OCI-LY3 (cell line): ENCODE data around the gene MYO15B.

Source experiments
- H2AFZ ChIP-seq: fragments of 200-600, 300-600 bp; shearing (Covaris generic); 2 replicates; pipeline ENCODE4 v1.6.0; 2014; ENCODE audit warnings: antibody characterized with exemption, low read depth, low read length
- H3K27ac ChIP-seq: fragments of 200-600, 300-600 bp; sonication (generic); 2 replicates; pipeline ENCODE4 v1.5.1; 2014; ENCODE audit warnings: mild to moderate bottlenecking, low read length, moderate library complexity, mixed read lengths
- H3K27me3 ChIP-seq: fragments of 200-600, 300-600 bp; sonication (generic); 2 replicates; pipeline ENCODE4 v1.6.1; 2014; ENCODE audit warnings: low read depth, low read length, mixed read lengths
- H3K36me3 ChIP-seq: fragments of 200-600, 300-600 bp; sonication (generic); replicated peaks from 2 replicates; pipeline ENCODE3; 2014; ENCODE audit warnings: low read depth, low read length, mixed read lengths
- H3K4me1 ChIP-seq: fragments of 300-600, 200-600 bp; sonication (generic); 2 replicates; pipeline ENCODE4 v1.6.1; 2014; ENCODE audit warnings: low read length, mixed read lengths
- H3K4me2 ChIP-seq: fragments of 200-600, 300-600 bp; sonication (generic); 2 replicates; pipeline ENCODE4 v1.6.1; 2014; ENCODE audit warnings: low read length, mixed read lengths
- H3K4me3 ChIP-seq: fragments of 300-600, 200-600 bp; sonication (generic); 2 replicates; pipeline ENCODE4 v1.5.1; 2014; ENCODE audit warnings: antibody characterized with exemption, mild to moderate bottlenecking, low read length, moderate library complexity
- H3K79me2 ChIP-seq: fragments of 300-600, 200-600 bp; shearing (Covaris generic); 2 replicates; pipeline ENCODE4 v1.6.1; 2014; ENCODE audit warnings: mild to moderate bottlenecking, low read length, mixed read lengths
- H3K9ac ChIP-seq: fragments of 300-600, 200-600 bp; shearing (Covaris generic); 2 replicates; pipeline ENCODE4 v1.6.0; 2014; ENCODE audit warnings: mild to moderate bottlenecking, low read length, moderate library complexity
- H3K9me3 ChIP-seq: fragments of 200-600, 300-600 bp; shearing (Covaris generic); 2 replicates; pipeline ENCODE4 v1.6.1; 2014; ENCODE audit warnings: low read length, mixed read lengths; ENCODE audit not compliant: insufficient read depth
- H4K20me1 ChIP-seq: fragments of 200-600, 300-600 bp; sonication (generic); 2 replicates; pipeline ENCODE4 v1.6.1; 2016; ENCODE audit warnings: low read length, mixed read lengths; ENCODE audit not compliant: insufficient read depth
- EZH2phosphoT487 ChIP-seq: fragments of 200-600 bp; shearing (Covaris generic); IDR thresholded peaks from 2 replicates; pipeline ENCODE4 v1.6.1; 2018; ENCODE audit warnings: antibody characterized with exemption, mixed run types, low read depth
- TF ChIP-seq, protein P1 (sequence below): fragments of 200-600, 300-600 bp; sonication (generic); IDR thresholded peaks from 2 replicates; pipeline ENCODE4 v1.5.1; 2014; ENCODE audit warnings: antibody characterized with exemption, low read length, low read depth

The MYO15B gene

DNA sequence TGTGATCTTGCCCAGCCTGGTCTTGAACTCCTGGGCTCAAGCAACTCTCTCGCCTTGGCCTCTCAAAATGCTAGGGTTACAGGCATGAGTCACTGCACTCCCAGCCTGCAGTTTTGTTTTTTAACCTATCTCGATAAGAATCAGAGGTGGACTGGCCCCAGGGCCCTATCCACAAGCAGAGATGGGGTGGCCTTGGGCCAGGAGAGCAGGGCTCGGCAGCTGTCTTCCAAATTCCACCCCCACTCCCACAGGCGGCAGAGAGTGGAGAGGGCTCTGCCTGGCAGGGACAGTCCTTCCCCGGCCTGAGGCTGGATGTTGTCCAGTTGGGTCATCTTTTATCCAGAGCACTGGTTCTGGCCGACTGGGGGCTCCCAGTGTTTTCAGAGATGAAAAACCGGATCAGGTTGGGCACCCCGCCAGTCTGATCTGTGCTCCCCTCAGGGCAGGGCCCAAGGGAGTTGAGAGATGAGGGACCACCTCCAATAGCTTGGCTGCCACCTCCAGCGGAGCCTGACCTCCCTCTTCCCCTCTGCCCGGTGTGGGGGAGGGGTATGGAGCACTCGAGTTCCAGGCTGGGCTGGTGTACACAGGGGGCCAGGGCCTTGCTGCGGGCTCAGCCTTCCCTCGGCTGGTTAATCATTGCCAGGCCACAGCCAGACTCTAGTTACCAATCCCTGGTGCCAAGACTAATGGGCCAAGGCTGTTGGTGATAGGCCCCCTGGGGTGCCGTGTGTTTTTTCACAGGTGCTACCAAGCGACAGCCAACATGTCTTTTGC is 30.3 kb upstream of the MYO15B start:
- Histone ChIP-seq H3K9ac (no peak overlapping the region), H3K4me1 (peaks cover 6% of the 10 kb centered on the region; the same call in 1 of the 2 replicates), H3K9me3 (no peaks in the 10 kb centered on the region), H3K4me3 (no peak overlapping the region), H3K4me2 (no peak overlapping the region), H2AFZ (no peak overlapping the region), H3K36me3 (no peaks in the 10 kb centered on the region), H4K20me1 (no peaks in the 10 kb centered on the region), H3K79me2 (no peaks in the 10 kb centered on the region), H3K27me3 (no peaks in the 10 kb centered on the region), H3K27ac (no peak overlapping the region)
- no peak for TF ChIP-seq EZH2phosphoT487
- TF ChIP-seq, protein P1, sequence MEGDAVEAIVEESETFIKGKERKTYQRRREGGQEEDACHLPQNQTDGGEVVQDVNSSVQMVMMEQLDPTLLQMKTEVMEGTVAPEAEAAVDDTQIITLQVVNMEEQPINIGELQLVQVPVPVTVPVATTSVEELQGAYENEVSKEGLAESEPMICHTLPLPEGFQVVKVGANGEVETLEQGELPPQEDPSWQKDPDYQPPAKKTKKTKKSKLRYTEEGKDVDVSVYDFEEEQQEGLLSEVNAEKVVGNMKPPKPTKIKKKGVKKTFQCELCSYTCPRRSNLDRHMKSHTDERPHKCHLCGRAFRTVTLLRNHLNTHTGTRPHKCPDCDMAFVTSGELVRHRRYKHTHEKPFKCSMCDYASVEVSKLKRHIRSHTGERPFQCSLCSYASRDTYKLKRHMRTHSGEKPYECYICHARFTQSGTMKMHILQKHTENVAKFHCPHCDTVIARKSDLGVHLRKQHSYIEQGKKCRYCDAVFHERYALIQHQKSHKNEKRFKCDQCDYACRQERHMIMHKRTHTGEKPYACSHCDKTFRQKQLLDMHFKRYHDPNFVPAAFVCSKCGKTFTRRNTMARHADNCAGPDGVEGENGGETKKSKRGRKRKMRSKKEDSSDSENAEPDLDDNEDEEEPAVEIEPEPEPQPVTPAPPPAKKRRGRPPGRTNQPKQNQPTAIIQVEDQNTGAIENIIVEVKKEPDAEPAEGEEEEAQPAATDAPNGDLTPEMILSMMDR, result no peak

DNA sequence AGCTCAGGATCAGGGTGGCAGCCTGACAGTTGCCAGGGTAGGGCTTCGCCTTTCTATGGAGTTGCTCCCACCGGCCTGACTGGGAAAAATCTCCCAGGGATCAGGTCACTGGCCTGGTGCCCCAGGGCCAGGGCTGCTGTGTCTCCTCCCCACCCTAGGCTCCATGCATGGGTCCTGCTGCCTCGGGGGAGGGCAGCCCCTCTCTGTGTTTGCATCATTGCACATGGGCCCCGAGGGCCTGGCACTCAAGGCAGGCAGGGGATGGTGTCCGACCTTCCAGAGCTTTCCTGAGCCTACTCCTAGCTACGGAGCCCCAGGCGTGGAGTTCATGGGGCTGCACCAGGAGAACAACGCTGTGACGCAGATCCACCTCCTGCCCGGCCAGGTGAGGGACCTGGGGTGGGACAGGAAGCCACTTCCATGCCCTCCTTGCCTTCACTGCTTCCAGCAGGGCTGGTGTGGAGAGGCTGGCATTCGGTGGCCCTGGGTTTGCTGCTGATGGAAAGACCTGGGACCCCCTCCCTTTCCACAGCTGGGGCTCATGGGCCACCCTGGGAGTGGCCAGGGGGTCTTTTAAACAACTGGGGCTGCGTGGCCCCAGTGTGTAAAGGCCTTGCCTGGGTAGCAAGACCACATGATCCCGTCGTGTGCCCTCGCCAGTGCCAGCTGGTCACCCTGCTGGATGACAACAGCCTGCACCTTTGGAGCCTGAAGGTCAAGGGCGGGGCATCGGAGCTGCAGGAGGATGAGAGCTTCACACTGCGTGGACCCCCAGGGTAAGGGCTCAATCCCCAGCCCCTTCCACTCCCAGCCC is 29.5 kb upstream of the MYO15B start:
- Histone ChIP-seq H4K20me1 (no peaks in the 10 kb centered on the region), H3K36me3 (no peaks in the 10 kb centered on the region), H2AFZ (no peak overlapping the region), H3K27ac (no peak overlapping the region), H3K9ac (no peak overlapping the region), H3K4me3 (no peak overlapping the region), H3K79me2 (no peaks in the 10 kb centered on the region), H3K27me3 (no peaks in the 10 kb centered on the region), H3K9me3 (no peaks in the 10 kb centered on the region), H3K4me1 (peaks cover 6% of the 10 kb centered on the region; the same call in 1 of the 2 replicates), H3K4me2 (no peak overlapping the region)
- TF ChIP-seq, protein P1, result no peak
- no peak for TF ChIP-seq EZH2phosphoT487

DNA sequence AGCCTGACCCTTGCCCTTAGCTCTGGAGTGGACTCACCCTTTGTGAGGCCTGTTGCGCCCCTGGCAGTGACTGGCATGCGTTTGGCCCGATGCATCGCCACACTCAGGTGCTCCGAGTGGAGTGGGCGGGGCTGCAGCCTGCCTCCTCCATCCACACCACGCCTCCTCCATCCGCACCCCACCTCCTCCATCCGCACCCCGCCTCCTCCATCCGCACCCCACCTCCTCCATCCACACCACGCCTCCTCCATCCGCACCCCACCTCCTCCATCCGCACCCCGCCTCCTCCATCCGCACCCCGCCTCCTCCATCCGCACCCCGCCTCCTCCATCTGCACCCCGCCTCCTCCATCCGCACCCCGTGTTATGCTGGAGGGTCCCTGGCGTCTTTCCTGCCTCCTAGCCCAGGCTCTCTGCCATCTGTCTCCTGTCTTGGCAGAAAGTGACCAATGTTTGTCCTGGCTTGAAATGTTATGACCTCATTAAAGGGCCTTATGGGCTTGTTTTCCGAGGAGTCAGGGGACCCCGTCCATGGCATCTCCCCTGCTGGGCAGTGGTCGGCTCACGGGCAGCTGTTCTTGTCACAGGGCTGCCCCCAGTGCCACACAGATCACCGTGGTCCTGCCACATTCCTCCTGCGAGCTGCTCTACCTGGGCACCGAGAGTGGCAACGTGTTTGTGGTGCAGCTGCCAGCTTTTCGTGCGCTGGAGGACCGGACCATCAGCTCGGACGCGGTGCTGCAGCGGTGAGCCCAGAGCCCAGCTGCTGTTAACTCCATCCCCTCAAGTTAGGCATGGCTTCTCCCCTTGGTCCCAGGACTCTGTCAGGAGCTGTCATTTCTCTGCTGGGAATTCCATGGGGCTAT is 28.7 kb upstream of the MYO15B start:
- Histone ChIP-seq H3K79me2 (no peaks in the 10 kb centered on the region), H3K4me3 (no peak overlapping the region), H3K4me1 (peaks cover 6% of the 10 kb centered on the region; the same call in 1 of the 2 replicates), H3K9me3 (no peaks in the 10 kb centered on the region), H3K27ac (no peak overlapping the region), H3K27me3 (no peaks in the 10 kb centered on the region), H3K9ac (no peak overlapping the region), H3K4me2 (no peak overlapping the region), H3K36me3 (no peaks in the 10 kb centered on the region), H4K20me1 (no peaks in the 10 kb centered on the region), H2AFZ (no peak overlapping the region)
- no peak for TF ChIP-seq EZH2phosphoT487
- TF ChIP-seq, protein P1, result no peak
